ENCODE data around the gene KRT33A.
"Not testable (repeated sequence)": the region's sequence is repeated elsewhere in the genome, so short reads cannot be mapped to it uniquely, and the experiment has no call there.

The KRT33A gene

GRCh38 chr17:41350381-41350878 is at the start of gene KRT33A:
Gene KRT33A (minus strand): TSS chr17:41350828. CDS start chr17:41350767, 61 bp downstream.
- not testable (repeated sequence) for DNase-seq

GRCh38 chr17:41396996-41397660 is 46.5 kb upstream of the KRT33A start, which contains the start of gene KRT31:
Gene KRT31 (minus strand): TSS chr17:41397608. CDS start chr17:41397539, 69 bp downstream.
- peak in 1 of 2 experiments; percentile 31 for DNase-seq

GRCh38 chr17:41396340-41396739 is 45.7 kb upstream of the KRT33A start:
- DNase-seq = no peak

DNA sequence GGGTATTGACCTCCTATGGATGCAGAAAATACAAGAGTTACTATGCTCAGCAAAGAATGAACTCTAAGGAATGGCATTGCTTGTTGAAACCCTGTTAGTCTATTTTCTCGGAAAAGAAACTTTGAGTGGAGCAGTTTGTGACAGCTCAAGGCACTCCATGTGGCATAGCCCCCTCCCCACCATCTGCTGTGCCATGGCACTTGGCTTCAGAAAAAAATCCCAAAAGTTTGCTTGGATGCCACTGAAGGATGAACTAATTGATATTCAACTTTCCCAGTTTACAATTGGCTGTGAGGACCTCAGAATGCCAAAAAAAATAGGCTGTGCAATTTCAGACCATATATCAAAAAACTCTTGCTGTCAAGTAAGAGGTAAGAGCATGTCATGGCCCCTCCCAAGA is 45.0 kb upstream of the KRT33A start:
- no peak for DNase-seq

- not testable (repeated sequence) for DNase-seq
Observed at GRCh38 chr17:41395044-41395443, 44.4 kb upstream of the KRT33A start.

DNA sequence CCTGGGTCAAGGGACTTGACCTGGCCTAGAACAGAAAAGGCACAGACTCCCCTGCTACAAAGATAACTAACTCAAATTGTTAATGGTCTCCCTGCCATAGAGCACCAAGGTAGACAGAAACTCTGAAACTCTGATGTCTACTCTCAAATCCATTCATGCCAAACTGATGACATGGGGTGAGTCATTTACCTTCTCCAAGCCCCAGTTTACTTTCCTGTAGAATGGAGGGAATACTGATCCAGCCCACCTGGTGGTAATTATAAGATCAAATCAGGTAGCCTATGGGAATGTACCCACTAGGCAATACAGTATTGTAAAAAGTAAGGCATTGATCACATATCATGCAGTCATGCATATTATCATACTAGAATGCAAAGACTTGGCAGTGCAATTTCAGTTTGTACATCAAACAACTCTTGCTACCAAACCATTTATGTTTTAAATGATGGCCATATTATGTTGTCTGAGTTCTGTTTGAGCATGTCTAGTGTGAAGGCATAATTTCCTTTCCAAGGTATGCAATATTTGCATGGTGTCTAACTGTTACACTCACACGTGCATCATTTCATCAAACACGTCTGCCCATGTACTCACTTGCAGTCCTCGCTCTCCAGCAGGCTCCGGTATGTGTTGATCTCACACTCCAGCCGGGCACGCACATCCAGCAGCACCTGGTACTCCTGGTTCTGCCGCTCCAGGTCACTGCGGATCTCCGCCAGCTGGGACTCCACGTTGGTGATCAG is 43.8 kb upstream of the KRT33A start:
- no peak for DNase-seq

DNA sequence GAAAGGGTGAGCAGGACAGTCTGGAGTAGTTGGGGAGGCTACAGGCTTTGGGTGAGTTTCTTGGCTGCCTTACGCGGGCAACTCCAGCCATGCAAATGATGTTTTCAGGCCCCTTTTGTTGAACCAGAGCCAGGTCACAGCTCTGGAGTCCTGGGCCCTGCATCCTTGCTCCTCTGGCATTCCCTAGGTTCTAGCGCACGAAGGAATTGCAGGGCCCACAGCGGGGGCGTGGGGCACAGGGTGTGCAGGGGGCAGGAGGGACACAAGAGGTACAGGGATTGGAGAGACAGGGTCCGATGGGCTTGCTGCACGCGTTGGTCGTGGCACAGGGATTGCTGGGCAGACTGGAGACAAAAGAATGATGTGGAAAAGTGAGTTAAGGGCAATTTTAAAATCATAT is 43.2 kb upstream of the KRT33A start:
- no peak for DNase-seq

DNA sequence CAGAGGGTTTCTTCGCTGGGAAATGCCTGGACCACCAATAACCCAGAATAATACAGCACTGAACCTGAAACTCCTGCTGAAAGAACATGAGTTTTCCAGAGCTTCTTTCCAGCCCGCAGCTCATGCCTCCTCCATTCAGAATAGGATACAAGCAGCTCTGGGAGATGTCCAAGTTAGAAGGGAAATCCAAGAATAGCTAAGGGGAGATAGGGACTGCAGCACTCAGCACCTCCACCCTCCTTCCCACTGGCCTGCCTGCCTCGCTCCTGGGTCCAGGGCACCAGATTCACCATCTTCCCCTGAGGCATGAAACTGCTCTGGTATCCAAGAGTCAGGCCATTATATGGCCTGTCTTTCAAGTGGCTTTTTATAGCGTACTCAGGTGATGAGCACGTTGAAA is 42.7 kb upstream of the KRT33A start:
- DNase-seq = no peak

GRCh38 chr17:41392278-41392677 is 41.6 kb upstream of the KRT33A start:
- DNase-seq = no peak

DNA sequence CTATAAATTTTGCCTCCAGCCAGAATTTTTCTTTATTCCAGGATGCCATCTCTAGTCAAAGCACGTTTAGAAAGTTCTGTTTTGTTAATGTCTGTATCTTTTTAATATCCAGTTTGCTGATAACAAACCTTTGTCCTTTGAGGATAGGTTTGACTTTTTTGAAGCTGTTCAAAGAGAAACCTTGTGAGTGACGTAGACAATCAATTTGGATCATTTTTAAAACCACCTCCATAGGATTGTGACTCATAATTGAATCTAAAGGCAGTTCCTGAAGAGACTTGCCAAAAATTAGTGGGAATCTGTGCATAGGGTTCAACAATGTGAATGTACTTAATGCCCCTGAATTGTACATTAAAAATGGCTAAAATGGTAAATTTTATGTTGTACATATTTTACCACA is 40.9 kb upstream of the KRT33A start:
- DNase-seq = no peak

DNA sequence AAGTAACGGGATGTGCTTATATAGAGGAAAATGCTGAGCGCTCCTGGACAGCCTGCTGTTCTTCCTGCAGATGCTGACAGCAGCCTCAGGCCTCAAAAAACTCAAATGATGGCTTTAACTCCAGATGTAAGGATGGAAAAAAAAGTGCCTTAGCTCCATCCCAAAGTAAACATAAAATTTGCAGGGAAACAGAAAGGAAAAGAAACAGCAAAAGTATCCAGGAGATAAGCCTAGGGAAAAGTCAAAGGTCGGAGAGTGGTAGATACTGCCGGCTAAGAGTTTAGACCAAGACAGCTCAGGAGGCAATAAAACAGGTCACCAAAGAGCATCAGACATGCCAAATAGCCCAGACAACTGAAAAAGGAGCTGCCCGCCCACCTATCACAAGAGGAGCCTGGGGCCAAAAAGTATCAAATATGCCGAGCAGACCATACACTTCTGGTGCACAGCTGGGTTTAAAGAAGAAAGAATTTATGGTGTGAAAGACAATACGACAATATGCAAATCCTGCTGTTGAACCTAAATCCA is 39.8 kb upstream of the KRT33A start:
- no peak for DNase-seq

DNA sequence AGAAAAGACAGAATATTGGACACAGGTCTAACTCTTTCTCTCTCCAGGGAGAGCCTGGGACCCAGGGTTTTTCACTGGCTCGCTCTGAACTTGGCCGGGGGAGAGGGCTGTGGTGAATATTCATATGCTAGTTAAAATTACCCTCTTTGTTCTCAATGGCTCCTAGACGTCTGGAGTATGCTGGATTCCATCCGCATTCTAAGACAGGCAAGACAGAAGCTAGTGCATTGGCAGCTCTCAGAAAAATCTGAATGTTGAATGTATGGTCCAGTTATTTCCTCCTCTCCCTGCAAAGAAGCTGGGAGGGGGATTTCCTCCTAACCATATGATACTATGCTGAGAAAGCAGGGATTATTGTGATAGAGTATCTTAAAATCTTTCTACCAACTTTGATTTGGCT is 37.0 kb upstream of the KRT33A start:
- no peak for DNase-seq

DNA sequence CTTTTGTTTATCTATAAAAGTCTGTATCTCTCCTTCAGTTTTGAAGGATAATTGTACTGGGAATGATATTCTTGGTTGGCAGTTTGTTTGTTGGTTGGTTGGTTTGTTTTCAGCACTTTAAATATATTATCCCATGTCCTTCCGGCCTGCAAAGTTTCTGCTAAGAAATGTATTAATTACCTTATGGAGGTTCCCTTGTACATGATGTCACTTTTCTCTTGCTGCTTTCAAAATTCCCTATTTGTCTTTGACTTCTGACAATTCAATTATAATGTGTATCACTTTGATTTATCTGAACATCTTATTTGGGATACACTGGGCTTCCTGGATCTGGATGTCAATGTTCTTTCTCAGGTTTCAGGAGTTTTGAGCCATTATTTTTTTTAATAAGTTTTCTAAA is 35.6 kb upstream of the KRT33A start:
- DNase-seq = no peak

DNA sequence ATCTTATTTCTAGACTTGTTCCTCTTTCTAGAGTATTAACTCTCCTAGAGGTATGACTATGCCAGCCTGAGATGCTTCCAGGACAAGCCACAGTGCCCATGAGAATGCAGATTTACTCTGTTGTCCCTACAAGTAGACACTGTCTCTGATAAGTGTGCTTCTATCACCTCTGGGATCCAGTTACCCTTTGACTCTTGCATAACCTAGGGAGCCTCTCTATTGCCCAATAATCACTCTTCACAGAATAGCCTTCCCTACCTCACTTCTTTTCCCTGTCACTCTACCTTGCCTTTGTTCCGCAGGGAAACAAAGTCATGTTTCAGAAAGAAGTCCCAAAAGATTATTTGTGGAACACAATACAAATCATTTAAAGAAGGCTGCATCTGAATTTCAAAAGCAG is 33.1 kb upstream of the KRT33A start:
- DNase-seq = no peak

DNA sequence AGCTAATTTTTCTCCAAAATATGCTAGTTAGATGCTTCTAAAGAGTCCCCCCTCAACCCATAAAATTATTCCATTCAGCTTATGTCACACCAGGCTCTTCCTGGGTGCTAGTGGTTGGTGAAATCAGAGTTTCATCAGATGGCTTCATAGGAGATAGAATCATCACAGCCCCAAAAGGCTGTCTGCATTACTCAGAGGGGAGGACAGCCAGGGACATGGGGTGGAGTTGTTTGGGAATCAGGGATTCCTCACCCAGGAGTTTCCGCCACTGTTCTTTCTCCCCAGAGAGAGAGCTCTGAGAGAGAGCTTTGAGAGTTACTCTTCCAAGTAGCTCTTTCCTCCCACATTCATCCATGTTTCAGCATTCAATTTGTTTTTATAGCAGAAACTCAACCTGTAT is 31.8 kb upstream of the KRT33A start:
- DNase-seq = no peak

DNA sequence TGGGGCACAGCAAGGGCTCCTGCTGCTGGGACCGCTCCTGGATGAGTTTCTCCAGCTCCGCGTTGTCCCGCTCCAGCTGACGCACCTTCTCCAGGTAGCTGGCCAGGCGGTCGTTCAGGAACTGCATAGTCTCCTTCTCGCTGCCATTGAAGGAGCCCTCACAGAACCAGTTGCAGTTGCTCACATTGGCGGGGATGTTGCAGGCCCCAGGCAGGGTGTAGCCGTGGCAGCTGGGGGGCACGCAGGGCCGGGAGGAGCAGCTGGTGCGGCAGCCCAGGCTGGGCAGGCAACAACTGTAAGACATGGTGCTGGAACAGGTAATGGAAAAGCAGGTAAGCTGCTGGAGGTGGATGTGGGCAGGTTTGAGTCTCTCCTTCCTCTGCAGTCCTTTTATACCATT is 31.3 kb upstream of the KRT33A start, which contains the start of gene KRT34:
KRT34 (minus strand) TSS at position 364 of the 400 bp plus-strand sequence; CDS start at position 304, 60 bp downstream.
- not testable (repeated sequence) for DNase-seq

GRCh38 chr17:41380091-41380490 is 29.5 kb upstream of the KRT33A start:
- DNase-seq = not testable (repeated sequence)

GRCh38 chr17:41377546-41377945 is 26.9 kb upstream of the KRT33A start:
- no peak for DNase-seq

- DNase-seq = no peak
Observed at GRCh38 chr17:41369713-41370112, 19.1 kb upstream of the KRT33A start, which contains the start of gene KRT33B. Gene KRT33B (minus strand): TSS chr17:41369813. CDS start chr17:41369750, 63 bp downstream.

- no peak for DNase-seq
Observed at GRCh38 chr17:41369023-41369422, 18.4 kb upstream of the KRT33A start.

DNA sequence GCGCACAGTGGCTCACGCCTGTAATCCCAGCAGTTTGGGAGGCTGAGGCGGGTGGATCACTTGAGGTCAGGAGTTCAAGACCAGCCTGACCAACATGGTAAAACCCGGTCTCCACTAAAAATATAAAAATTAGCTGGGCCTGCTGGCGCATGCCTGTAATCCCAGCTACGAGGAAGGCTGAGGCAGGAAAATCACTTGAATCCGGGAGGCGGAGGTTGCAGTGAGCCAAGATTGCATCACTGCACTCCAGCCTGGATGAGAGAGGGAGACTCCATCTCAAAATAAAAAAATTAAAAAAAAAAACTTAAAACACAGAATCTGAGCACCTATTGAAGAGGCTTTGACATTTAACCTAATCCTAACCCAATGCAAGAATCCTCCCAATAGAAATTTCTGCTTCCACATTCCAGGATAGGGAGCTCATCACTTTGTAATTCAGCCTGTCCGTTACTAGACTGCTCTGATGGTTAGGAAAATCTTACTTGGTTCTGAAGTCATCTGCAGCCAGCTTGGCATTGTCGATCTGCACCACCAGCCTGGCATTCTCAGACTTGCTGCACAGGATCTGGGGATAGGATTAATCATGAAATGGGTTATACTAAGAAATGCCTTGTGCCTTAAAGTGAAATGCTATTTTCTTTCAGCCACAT is 16.9 kb upstream of the KRT33A start:
- no peak for DNase-seq

DNA sequence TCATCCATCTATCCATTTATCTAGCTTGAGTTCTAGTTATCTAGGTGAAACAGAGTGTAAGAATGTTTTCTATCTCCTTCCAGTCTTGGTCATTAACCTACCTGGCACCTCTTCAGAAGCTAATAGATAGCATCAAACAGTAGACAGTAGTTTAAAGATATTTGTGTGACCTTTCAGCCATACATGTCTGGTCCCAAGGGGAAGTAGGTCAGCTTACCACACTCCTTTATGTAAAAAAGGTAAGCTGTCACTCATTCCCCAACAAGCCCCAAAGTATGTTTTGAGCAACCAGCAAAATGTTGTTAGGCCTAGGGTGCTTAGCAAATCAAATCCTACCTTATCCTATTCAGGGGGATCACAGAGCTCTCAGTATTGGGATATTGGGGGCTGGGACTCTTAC is 15.4 kb upstream of the KRT33A start:
- DNase-seq = no peak

DNA sequence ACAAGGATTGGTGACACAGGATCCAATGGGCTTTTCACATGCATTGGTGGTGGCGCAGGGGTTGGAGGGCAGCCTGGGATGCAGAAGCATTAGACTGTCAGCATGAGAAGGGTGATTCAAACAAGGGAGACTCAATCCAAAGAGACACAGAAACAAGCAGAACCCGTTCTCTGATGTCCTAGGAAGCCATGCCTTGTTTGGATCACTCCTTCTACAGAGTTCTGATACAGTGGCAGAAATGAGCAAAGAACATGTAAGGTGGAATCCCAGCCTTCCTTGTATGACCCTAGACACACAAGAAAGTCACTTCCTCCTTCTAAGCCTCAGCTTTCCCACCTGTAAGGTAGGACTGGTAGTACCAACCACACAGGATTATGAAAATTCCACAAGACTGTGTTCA is 13.3 kb upstream of the KRT33A start:
- DNase-seq = no peak

All from cerebellar nuclear complex (tissue), 1 donor.